ENCODE results near the gene SPZ1. TPM values are rescaled to one million over a fixed set of nuclear protein-coding genes. Genes with fewer than 3 reads are reported as not detected.

The SPZ1 gene
- total and polyA plus RNA-seq, 10 of the 15 experiments (the other 5 are each of a cell fraction or from before 2014, with no cell fraction given), result not detected

GRCh38 chr5:80302636-80303035 lies 17.2 kb upstream of the SPZ1 start:
- H3K4me1 ChIP-seq (ENCODE audit: control insufficient read depth, insufficient read depth, low read length), result no peaks in the 10 kb centered on the region
- no peak overlapping the region for H3K9ac ChIP-seq (ENCODE audit: control insufficient read depth, insufficient read depth, low read length)
- no peaks in the 10 kb centered on the region for H3K79me2 ChIP-seq (ENCODE audit: control insufficient read depth, insufficient read depth, low read length)
- no peaks in the 10 kb centered on the region for H4K20me1 ChIP-seq (ENCODE audit: control insufficient read depth, insufficient read depth)
- H3K27me3 ChIP-seq (replicated peaks in 1 of 2; ENCODE audit: control insufficient read depth in 2 of 2, insufficient read depth in 2 of 2, low read length in 1 of 2), result no peaks in the 10 kb centered on the region; a peak in 1 of 4 replicates
- no peak overlapping the region for H3K27ac ChIP-seq (ENCODE audit: control insufficient read depth, insufficient read depth)
- DNase-seq (ENCODE audit: low read depth, low spot score), result no peak
- WGBS (ENCODE audit: insufficient coverage, insufficient replicate concordance, low lambda C conversion rate, missing lambda C conversion rate), result 59% methylated on average over 11 of the region's 11 CpGs
- intact Hi-C loops (cut with micrococcal nuclease; ENCODE audit: unreplicated experiment), result no loop called here
- H3K9me3 ChIP-seq (replicated peaks; ENCODE audit: control insufficient read depth, insufficient read depth, low read length), result no peaks in the 10 kb centered on the region
- ChIA-PET RAD21 (ENCODE audit: unreplicated experiment) (interaction anchor here (1.0 kb wide), 1 partner anchor 211 kb away, joined by 3 read pairs; no protein-coding TSS in a partner anchor), SMC1A (ENCODE audit: uncharacterized antibody, unreplicated experiment) (interaction anchor here (7.6 kb wide), 1 partner anchor 211 kb away, joined by 146 read pairs; no protein-coding TSS in a partner anchor), CTCF (interaction anchor here (8.3 kb wide), 1 partner anchor 209 kb away, joined by 230 read pairs; no protein-coding TSS in a partner anchor), POLR2A (no interaction called here)
- no peak for TF ChIP-seq ZNF274 (IDR thresholded peaks at IDR 0.05; ENCODE audit: insufficient read depth, insufficient read length)
- no peak for TF ChIP-seq ATF3 (IDR thresholded peaks at IDR 0.05; ENCODE audit: borderline replicate concordance, extremely low read depth, low read depth, low read length)
- in situ Hi-C loops (cut with MboI), result no loop called here
- no peak for ATAC-seq
- H3K4me2 ChIP-seq (ENCODE audit: control insufficient read depth, insufficient read depth), result no peak overlapping the region
- FAIRE-seq, result no peak
- H2AFZ ChIP-seq (ENCODE audit: control insufficient read depth, low read depth, low read length), result no peak overlapping the region
- no peak overlapping the region for H3K4me3 ChIP-seq
- no peaks in the 10 kb centered on the region for H3K36me3 ChIP-seq (ENCODE audit: control insufficient read depth in 2 of 2, insufficient read depth in 2 of 2, low read length in 1 of 2)
- no TSS peak for BruUV-seq (replicated peaks)

GRCh38 chr5:80308526-80308925 lies 11.3 kb upstream of the SPZ1 start:
- no peak for TF ChIP-seq MTA3 (IDR thresholded peaks at IDR 0.05; ENCODE audit: borderline replicate concordance, low read length)
- TF ChIP-seq, protein P1, sequence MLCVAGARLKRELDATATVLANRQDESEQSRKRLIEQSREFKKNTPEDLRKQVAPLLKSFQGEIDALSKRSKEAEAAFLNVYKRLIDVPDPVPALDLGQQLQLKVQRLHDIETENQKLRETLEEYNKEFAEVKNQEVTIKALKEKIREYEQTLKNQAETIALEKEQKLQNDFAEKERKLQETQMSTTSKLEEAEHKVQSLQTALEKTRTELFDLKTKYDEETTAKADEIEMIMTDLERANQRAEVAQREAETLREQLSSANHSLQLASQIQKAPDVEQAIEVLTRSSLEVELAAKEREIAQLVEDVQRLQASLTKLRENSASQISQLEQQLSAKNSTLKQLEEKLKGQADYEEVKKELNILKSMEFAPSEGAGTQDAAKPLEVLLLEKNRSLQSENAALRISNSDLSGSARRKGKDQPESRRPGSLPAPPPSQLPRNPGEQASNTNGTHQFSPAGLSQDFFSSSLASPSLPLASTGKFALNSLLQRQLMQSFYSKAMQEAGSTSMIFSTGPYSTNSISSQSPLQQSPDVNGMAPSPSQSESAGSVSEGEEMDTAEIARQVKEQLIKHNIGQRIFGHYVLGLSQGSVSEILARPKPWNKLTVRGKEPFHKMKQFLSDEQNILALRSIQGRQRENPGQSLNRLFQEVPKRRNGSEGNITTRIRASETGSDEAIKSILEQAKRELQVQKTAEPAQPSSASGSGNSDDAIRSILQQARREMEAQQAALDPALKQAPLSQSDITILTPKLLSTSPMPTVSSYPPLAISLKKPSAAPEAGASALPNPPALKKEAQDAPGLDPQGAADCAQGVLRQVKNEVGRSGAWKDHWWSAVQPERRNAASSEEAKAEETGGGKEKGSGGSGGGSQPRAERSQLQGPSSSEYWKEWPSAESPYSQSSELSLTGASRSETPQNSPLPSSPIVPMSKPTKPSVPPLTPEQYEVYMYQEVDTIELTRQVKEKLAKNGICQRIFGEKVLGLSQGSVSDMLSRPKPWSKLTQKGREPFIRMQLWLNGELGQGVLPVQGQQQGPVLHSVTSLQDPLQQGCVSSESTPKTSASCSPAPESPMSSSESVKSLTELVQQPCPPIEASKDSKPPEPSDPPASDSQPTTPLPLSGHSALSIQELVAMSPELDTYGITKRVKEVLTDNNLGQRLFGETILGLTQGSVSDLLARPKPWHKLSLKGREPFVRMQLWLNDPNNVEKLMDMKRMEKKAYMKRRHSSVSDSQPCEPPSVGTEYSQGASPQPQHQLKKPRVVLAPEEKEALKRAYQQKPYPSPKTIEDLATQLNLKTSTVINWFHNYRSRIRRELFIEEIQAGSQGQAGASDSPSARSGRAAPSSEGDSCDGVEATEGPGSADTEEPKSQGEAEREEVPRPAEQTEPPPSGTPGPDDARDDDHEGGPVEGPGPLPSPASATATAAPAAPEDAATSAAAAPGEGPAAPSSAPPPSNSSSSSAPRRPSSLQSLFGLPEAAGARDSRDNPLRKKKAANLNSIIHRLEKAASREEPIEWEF (IDR thresholded peaks at IDR 0.05; ENCODE audit: insufficient replicate concordance, low read depth, low read length), result no peak
- no peak for TF ChIP-seq HCFC1 (IDR thresholded peaks at IDR 0.05; ENCODE audit: low read length)
- 81% methylated on average over 11 of the region's 11 CpGs for WGBS (ENCODE audit: insufficient coverage, insufficient replicate concordance, low lambda C conversion rate, missing lambda C conversion rate)
- ChIA-PET RAD21 (ENCODE audit: unreplicated experiment) (interaction anchor here (1.2 to 7.9 kb wide), 6 partner anchors 22 to 225 kb away, joined by 4 to 205 read pairs (median 6); no protein-coding TSS in a partner anchor), POLR2A (no interaction called here), CTCF (interaction anchor here (0.6 to 8.3 kb wide), 16 partner anchors 10 to 360 kb away, joined by 3 to 230 read pairs (median 4); partner anchors contain the start of gene SPZ1), SMC1A (ENCODE audit: uncharacterized antibody, unreplicated experiment) (interaction anchor here (0.6 to 7.6 kb wide), 9 partner anchors 13 to 384 kb away, joined by 3 to 146 read pairs (median 4); no protein-coding TSS in a partner anchor)
- intact Hi-C loops (cut with micrococcal nuclease; ENCODE audit: unreplicated experiment) (no loop called here), in situ Hi-C loops (cut with MboI) (no loop called here)
- Histone ChIP-seq H4K20me1 (ENCODE audit: control insufficient read depth, insufficient read depth) (no peaks in the 10 kb centered on the region), H2AFZ (ENCODE audit: control insufficient read depth, low read depth, low read length) (no peak overlapping the region), H3K27me3 (replicated peaks in 1 of 2; ENCODE audit: control insufficient read depth in 2 of 2, insufficient read depth in 2 of 2, low read length in 1 of 2) (no peaks in the 10 kb centered on the region; a peak in 1 of 4 replicates), H3K9ac (ENCODE audit: control insufficient read depth, insufficient read depth, low read length) (no peak overlapping the region), H3K4me1 (ENCODE audit: control insufficient read depth, insufficient read depth, low read length) (no peaks in the 10 kb centered on the region), H3K79me2 (ENCODE audit: control insufficient read depth, insufficient read depth, low read length) (no peaks in the 10 kb centered on the region), H3K4me3 (no peak overlapping the region), H3K27ac (ENCODE audit: control insufficient read depth, insufficient read depth) (no peak overlapping the region), H3K36me3 (ENCODE audit: control insufficient read depth in 2 of 2, insufficient read depth in 2 of 2, low read length in 1 of 2) (no peaks in the 10 kb centered on the region), H3K4me2 (ENCODE audit: control insufficient read depth, insufficient read depth) (no peak overlapping the region), H3K9me3 (replicated peaks; ENCODE audit: control insufficient read depth, insufficient read depth, low read length) (no peaks in the 10 kb centered on the region; the same call in 2 of the 3 replicates)
- ATAC-seq (no peak), DNase-seq (ENCODE audit: low read depth, low spot score) (no peak), FAIRE-seq (no peak)
- BruUV-seq (replicated peaks), result no TSS peak

Data from GM12878 (cell line).